ENCODE measurements around the gene ENPP1.
A peak's percentile ranks its signal among the peaks of the same experiment; 100 is the strongest.

Gene ENPP1

DNA sequence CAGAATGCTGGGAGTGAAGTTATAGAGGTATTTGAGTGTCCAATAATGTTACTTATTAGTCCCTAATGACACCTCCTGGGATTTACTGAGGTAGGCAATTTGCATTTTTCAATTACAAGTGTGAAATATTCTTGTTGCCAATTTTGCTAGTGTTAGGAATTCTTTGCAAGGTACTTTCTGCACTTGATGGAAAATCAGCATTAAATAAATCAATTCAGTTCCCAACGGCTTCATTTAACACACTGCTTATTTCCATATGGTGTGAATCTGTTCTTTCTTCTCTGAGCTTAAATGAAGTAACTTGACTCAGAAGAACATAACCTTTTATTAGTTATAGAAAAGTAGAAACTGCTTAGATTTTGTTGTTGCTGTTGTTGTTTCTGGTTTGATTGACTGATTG, 122.2 kb downstream of the ENPP1 start:
- Histone ChIP-seq H3K4me3 (no peak overlapping the region), H3K27ac (no peak overlapping the region)
- no peak for DNase-seq (ENCODE audit: low spot score)
- TF ChIP-seq, protein P1, sequence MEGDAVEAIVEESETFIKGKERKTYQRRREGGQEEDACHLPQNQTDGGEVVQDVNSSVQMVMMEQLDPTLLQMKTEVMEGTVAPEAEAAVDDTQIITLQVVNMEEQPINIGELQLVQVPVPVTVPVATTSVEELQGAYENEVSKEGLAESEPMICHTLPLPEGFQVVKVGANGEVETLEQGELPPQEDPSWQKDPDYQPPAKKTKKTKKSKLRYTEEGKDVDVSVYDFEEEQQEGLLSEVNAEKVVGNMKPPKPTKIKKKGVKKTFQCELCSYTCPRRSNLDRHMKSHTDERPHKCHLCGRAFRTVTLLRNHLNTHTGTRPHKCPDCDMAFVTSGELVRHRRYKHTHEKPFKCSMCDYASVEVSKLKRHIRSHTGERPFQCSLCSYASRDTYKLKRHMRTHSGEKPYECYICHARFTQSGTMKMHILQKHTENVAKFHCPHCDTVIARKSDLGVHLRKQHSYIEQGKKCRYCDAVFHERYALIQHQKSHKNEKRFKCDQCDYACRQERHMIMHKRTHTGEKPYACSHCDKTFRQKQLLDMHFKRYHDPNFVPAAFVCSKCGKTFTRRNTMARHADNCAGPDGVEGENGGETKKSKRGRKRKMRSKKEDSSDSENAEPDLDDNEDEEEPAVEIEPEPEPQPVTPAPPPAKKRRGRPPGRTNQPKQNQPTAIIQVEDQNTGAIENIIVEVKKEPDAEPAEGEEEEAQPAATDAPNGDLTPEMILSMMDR (IDR thresholded peaks at IDR 0.05): no peak

DNA sequence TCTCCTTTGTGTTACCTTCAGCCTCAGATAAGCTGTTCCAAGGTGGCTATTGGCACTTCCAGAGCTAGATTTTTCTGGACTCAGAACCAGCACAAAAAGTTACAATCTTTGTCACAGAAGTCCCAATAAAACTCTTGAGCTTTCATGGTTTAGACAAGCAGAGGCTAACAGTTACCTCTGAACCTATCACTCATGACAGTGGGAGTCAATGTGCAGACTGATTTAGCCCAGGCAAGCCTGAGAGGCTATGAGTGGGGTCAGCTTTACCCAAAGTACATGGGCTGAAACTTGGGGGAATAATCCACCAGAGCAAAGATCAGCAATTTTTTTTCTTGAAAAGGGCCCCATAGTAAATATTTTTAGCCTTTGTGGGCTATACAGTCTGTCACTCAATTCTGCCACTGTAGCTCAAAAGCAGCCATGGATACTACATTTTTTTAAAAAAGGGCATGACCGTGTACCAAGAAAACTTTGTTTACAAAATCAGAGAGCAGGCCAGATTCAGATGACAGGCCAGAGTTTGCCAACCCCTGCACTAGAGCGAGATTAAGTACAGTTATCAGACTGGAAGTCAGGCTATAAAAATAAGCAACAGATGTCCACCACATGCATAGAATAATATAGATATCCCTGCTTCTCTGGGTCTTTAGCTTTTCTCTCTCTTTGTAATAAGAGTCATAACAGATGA, 123.4 kb downstream of the ENPP1 start:
- TF ChIP-seq, protein P1 (IDR thresholded peaks at IDR 0.05): no peak
- DNase-seq (ENCODE audit: low spot score): no peak
- no peak overlapping the region for H3K27ac ChIP-seq
- no peak overlapping the region for H3K4me3 ChIP-seq

GRCh38 chr6:131936156-131936555, 128.3 kb downstream of the ENPP1 start:
- no peak overlapping the region for H3K4me3 ChIP-seq
- no peak overlapping the region for H3K27ac ChIP-seq
- DNase-seq (ENCODE audit: low spot score): no peak
- TF ChIP-seq, protein P1 (IDR thresholded peaks at IDR 0.05): no peak

DNA sequence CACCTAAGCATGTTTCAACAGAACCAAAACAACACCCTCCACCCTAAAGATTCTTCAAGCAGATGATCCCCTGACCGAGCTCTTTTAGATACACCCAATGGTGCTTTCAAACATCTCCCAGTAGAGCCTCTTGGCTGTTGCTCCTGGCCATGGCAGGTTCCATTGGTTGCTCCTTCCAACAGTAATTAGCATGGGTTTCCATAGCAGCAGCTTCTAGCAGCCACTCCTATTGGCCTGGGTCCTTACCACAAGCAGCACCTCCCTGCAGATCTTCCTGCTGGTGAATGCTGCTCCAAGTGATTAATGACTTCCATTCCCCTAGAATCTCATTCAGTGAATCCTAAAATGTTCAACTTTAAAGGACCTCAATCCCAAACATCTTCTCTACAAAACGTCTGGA, 129.4 kb downstream of the ENPP1 start:
- TF ChIP-seq, protein P1 (IDR thresholded peaks at IDR 0.05): no peak
- H3K27ac ChIP-seq: peak overlapping the region in 1 of 2 donors; percentile 55

GRCh38 chr6:131937703-131938631, 130.1 kb downstream of the ENPP1 start:
- Histone ChIP-seq H3K4me3 (no peak overlapping the region), H3K27ac (peak overlapping the region in 1 of 2 donors; percentile 55)
- TF ChIP-seq, protein P1 (IDR thresholded peaks at IDR 0.05): no peak
- DNase-seq (ENCODE audit: low spot score): no peak

More for the DNA sequence above, 129.4 kb downstream of the ENPP1 start:
- no peak for DNase-seq (ENCODE audit: low spot score)
- no peak overlapping the region for H3K4me3 ChIP-seq
